NCI-H2227 treated with DMSO at 0.1 percent for 48 hours (cell line): ENCODE measurements around the gene DLG4.

Experiments
- DNase-seq: peaks from one replicate; lab custom pipeline; 2025; lab: John Stamatoyannopoulos, UW

Gene DLG4

DNA sequence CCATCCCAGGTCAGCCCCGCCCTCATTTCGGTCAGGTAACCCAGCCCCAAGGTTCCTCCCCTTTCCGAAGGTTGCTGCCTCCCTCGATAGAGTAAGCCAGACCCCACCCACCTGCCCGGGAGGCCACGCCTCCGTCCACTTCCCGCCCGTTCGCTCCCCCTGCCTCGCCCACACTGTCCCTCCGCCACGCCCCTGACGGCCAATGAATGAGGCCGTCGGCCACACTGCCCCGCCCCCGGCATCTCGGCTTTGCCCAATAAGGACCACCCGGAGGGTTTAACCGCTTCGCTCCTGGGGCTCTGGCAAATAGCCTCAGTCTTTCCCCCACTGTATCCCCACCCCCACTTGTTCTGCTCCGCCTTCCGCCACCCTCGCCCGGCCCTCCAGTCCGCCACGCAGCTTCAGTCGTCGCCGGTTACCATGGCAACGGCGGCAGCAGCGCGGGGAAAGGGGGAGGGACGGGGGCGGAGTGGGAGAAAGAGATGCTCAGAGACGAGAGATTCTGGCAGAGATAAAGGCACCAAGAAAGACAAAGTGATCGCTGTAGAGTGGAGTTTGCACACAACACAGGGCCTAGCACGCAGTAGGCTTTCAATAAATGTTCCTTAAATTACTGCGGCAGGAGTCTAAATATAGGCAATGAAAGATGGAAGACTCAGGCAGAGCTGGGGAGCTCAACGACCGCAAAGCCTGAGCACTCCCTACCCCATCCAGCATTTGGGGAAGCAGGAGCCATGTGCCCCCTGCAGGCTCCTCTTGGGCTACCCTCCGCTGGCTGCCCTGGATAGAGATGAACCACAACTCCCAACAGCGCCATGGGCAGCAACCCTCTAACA, 5.1 kb downstream of the DLG4 start:
- peak; percentile 95 for DNase-seq

DNA sequence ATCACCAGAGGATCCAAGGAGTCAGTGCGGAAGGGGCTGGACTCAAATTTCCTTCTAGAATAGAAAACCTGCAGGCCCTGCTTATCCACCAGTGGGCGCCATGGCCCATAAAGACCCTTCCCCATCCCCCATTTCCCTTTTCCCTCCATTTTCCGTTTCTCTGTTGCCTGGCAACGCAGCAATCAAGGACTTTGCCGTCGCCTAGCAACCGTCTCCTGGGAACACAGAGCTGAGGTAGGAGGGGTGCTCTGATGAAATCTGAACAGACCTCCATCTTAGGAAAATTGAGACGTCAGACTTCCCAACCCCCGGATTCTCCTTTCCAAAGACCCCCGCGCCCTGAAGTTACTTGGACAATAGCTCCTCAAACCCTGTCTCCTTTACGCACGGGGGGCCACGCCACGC, 5.7 kb downstream of the DLG4 start:
- DNase-seq, result peak; percentile 96

DNA sequence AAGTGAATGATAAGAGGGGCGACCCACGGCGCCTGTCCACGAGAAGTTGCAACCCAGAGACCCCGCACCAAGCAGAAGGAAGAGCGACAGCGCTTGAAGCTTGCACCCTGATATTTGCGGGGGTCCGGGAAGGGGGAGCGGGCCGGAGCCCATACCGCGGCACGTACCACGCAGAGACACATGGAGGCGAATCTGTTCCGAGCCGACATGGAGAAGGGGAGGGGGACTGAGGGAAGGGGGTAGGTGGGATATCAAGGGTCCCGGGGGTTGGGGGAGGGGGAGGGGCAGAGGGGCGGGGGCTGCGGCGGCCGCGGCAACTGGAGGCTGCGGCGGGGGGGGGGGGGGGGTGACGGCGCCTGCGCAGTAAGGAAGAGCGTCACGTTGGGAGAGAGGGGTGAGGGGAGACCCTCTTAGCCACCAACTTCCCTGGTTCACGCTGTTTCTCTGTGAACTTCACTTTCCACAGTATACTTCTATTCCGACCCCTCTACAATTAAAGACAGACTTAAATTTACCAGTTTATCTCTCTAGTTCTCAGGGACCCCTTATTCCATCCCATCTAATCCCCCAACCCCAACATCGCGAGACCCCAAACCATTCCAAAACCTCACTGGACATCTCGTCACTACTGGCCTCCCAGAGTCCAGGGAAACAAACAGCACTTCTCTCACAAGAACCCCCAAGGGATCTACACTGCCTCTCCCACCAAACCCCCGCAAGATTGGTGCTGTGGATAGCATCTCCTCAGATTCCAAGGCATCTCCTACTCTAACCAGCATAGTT, 8.0 kb downstream of the DLG4 start:
- DNase-seq, result no peak

DNA sequence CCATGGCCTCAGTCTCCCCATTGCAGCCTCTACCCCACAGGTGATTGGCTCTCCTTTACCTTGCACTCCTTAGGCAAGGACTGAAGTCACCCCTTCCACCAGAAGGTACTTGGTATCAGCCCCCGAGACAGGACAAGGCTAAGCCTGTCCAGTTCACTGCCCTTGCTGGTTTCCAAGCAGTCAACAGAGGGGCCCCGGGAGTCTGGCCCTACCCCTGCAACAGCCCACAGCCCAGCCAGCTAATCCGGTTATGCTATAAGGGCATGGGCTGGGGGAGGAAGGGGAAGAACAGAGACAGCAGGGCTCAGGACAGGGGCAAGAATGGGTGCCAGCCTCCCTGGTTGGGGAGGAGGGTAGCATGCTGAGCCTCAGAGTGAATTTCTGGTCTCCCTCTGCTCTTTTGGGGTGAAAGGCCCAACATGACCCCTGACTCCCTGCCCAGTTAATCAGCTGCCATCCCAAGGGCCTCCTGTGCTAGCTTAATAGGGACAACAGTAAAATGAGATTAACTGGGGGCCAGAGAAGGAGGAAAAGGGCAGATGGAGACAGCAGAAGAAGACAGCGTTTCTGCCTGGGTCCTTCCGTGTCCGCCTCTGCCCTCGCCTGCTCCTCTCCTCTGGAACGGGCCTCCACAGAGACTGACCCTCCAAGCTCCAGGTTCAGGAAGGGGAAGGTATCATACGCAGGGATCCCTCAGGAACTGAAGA, 10.7 kb downstream of the DLG4 start:
- DNase-seq, result no peak

DNA sequence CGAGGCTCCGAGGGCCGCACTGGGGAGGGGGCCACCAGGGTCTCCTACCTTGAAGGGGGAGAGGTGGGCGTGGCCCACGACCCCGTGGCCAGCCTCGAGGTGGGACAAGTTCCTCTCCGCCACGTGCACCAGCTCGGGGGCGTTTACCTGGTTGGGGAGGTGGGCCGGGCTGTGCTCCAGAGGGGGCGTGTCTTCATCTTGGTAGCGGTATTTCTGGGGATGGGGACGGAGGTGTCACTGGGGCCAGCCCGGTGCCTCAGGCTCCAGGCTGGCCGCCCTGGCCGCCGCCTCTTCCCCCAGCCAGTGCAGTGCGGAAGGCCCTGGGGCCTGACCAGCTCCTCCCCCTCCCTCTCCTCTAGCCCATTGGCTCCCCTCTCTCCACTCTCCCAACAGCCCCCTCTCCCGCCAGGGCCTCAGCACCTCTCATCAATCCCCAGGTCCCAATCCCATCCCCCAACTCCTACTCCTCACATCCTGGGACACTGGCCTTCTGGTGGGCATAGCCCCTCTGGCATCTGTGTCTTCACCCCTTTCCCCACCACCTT, 11.5 kb downstream of the DLG4 start:
- no peak for DNase-seq

DNA sequence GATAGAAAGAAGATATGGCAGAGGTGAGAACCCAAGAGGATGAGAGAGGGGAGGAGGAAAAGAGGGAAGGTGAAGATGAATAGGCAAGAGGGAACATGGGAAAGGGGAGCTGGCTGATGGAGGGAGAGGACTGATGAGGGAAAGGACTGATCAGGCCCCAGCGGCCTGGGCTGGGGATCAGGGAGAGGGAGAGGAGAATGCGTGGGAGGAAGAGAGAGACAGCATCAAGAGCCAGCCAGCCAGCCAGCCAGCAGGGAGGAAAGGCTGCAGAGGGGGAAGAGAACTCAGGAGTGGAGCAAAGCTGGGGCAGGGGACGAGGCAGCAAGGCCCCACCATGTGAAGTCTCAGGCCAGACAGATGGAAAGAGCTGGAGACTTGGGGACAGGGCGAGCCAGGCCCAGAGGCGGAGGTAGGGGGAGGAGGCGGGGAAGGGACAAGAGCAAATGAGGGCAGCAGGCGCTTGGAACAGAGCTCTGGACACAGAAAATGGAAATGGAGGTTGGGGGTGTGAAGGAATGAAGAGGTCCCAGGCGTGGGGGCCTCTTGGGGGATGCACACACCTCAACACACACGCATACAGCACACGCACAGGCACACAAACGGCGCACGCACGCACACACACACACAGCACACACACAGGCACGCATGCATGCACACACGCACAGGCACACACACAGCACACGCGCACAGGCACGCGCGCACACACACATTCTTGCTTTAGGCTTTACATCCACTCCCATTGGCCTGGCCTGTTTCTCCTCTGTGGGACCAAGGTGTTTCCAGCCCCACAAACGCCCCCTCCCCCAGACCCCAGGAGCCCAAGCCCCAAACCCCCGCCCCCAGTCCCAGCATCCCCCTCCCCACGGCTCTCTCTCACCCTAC, 12.3 kb downstream of the DLG4 start:
- no peak for DNase-seq

DNA sequence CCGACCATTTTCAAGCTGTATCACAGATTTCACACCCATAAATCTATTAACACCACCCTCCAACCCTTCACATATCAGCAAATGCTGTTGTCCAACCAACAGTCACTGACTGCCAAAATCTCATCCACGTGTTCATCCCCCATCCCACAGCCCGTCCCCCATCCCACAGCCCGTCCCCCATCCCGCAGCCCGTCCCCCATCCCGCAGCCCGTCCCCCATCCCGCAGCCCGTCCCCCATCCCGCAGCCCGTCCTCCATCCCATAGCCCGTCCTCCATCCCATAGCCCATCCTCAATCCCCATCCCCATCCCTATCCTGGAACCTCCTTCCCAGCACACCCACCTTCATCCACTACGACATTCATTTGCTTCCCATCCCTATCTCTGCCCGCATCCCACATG, 14.1 kb downstream of the DLG4 start:
- DNase-seq, result no peak

DNA sequence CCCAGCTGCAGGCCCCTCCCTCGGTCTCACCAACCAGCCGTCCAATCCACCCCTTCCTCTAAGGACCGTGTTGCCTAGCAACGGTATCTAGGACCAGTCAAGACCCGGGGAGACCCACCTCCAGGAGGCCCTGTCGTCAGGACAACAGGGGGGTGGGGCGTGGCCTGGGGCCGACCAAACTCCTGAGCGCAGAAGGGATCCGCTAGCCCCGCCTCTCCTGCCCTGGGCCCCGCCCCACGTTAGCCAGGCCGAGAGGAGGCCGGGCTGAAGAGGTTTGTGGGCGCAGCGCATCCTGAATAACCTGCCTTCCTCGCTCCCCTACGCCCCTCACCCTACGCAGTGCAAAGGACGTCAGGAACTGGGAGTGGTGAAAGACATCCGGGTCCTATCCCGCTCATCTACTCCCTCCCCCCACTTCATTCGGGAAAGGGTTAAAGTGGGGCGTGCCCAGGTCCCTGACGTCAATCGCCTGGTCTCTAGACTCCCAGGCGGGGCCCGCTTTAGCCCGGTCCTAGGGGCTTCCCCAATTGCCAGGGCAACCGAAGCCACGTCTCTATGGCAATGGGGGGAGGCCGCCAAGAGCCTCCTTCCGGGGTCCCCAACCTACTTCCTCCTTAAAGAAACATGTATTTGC, 14.7 kb downstream of the DLG4 start:
- peak; percentile 99 for DNase-seq

DNA sequence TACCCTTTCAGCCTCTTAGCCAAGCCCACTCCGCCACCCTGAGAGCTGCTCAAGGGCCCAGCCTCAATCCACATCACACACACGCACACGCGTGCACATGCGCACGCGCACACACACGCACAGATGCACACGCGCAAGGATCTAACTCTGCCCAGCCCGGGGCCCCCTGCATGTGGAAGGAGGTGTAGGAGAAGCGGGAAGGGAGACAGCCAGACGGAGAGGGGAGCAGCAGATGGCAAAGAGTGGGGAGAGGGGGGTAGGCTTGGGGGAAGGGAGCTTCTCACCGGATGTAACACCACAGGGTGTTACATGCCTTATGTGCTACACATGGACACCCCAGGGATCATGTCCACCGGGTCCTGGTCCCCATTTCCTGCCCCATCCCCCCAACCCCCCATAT, 15.3 kb downstream of the DLG4 start:
- no peak for DNase-seq

DNA sequence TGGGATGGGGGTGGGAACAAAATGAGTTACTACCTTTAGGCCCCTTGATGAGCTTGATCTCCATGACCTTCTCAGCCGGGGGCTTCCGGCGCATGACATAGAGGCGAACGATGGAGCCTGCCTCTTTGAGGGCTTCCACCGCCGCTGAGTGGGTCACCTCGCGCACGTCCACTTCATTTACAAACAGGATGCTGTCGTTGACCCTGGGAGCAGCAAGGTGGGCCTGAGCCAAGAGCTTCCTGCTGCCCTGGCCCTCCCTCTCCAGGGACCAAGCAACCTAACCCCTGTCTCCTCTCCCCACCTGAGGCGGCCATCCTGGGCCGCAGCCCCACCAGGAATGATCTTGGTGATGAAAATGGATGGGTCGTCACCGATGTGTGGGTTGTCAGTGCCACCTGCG, 16.2 kb downstream of the DLG4 start:
- no peak for DNase-seq

DNA sequence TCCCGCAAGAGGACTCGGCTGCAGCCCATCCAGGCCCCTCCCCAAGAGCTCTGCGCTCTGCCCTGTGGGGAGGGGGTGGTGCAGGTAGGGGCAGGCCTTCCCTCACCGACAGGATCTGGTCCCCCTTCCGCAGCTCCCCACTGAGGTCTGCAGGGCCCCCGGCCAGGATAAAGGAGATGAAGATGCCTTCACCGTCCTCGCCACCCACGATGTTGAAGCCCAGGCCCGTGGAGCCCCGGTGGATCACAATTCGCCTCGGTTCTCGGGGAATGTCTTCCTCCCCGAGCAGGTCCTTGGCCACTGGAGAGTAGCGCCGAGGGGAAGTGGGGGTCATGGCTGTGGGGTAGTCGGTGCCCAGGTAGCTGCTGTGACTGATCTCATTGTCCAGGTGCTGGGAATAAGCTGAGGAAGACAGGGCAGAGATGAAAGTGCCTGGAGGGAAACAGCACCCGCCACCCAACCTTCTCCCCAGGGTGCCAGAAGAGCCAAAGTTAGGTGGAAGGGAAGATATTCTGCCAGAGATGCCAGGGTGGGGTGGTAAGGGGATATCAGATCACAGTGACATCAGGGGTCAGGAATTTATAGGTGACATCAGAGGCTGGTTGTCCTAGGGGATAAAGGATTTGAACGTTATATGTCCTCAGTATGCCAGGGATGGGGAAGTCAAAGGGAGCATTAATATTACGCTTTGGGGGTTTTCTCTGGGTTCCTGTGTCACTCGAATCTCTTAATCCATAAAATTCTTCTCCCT, 22.8 kb downstream of the DLG4 start:
- DNase-seq, result no peak

DNA sequence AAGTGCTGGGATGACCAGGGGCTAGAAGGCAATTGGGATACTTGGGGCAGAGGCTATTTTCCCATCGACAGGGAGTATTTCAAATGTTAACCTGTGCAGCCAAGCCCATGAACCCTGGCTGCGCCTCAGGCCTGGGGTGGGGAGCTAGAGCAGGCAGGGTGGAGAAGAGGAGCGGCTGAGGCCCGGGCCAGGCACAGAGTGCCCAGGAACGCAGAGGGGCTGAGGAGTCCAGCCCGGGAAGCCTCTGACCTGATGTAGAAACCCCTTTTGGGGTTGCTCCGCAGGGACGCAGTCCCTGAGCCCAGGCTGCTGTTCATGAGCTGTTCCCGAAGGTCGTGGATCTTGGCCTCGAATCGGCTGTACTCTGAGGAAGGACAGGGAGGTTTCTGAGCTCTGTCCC, 23.7 kb downstream of the DLG4 start:
- DNase-seq, result no peak

DNA sequence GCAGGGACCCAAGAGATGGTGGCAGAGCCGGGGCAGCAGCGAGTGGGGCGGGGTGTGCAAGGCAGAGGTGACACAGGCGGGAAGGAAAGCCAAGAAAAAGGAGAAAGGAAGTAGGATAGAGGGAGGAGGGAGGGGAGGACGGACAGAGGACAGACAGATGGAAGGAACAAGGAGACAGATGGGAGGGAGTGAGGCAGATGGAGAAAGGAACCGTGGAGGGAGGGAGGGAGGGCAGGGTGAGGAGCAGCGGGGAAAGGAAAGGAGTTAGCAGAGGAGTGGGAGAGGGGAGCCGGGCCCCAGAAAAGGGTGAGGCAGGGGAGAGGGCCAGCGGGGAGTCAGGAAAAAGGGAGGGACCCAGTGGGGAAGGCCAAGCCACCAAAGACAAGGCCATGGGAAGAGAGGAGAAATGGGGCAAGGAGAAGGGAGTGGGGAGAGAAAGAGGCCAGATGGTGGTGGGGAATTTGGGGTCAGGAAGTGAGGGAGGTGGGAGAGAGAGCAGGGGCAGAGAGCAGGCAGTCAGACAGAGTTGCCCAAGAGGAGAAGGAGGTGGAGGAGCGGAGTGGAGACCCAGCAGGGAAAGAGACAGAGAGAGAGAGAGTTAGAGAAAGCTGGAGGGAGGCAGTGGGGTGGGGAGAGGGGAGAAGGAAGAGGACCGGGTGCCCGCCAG, 27.2 kb downstream of the DLG4 start:
- DNase-seq, result no peak

DNA sequence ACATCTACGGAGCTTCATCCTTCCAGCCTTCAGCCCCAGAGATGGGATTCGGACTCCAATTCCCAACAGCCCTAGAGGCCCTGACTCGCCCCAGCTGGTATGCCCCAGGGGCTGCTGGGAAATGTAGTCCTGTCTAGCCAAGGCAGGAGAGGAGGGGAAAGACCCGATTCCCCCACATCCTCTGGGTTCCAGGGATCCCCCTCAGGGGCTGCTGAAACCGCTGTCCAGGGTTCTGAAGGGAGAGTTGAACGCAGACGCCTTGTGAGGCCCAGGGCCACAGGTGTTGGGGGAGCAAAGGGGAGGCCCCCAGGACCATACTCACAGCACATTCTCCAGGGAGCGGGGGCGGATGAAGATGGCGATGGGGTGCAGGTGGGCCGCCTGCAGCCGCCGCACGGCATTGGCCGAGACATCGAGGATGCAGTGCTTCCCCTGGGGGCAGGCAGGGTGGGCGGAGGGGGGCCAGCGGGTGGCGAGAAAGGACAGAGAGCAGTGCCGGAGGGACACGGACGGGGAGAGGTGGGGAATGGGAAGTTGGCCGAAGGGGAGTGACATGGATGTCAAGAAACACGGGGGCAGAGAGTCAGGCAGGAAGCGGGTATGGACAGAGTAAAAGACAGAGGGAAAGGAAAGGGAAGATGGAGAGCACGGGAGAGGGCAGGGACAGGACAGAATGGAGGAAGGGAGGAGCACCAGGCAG, 27.9 kb downstream of the DLG4 start:
- DNase-seq, result no peak

DNA sequence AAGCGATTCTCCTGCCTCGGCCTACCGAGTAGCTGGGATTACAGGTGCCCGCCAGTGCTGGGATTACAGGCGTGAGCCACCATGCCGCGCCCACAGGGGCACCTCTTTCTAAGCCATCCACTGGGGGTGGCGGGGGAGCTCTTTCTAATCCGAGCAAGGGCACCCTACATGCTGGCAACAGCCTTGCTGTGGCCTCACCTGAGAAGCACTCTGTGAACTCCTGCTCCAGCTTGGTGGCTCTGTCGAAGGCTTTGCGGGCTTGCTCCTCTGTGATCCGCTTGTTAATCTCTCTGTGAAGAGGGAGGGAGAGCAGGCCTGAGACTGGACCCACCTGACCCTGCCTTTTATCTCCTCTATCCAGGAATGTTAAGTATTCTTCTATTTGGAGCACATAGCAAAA, 28.6 kb downstream of the DLG4 start:
- DNase-seq, result no peak

DNA sequence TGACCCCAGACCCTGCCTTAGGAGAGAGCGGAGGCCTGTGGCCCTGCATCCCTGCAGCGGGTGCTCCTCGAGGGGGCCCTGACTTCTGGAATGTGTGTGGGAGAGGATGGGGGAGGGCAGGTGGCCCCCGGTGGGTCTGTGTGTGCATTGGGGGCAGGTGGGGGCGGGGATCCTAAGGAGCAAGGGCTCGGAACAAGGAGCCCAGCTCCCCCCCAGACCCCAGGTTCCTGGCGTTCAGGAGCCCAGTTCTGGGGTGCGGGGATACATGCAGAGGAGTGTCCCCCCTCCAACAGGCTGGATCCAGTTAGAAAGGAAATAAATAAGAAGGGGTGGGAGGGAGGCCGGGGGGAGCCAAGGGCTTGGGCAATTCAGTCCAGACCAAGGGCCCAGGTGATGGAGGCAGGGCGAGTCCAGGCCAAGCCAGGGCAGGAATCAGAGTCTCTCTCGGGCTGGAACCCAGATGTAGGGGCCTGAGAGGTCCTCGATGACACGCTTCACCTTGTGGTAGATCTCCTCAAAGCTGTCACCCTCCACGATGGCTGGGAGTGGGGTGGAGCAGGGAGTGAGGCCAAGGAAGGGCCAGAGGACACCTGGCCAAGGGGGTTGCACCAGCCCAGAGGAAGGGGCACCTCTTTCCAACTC, 29.2 kb downstream of the DLG4 start:
- no peak for DNase-seq

DNA sequence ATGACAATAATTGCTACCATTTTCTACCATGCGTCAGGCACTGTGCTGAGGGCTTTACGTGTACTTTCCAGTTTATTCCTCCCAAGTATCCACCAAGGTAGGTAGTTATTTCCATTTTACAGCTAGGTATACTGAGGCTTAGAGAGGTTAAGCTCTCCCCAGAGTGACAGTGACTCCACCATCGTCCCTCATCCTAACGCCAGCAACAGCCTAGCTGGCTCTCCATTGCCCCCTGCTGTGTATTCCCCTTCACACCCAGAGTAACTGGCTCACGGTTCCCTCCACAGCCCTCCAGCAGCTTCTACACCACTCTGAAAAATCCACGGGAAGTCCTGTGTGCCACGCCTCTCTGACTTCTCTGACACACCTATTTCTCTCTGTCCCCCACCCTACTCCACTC, 33.4 kb downstream of the DLG4 start:
- no peak for DNase-seq

DNA sequence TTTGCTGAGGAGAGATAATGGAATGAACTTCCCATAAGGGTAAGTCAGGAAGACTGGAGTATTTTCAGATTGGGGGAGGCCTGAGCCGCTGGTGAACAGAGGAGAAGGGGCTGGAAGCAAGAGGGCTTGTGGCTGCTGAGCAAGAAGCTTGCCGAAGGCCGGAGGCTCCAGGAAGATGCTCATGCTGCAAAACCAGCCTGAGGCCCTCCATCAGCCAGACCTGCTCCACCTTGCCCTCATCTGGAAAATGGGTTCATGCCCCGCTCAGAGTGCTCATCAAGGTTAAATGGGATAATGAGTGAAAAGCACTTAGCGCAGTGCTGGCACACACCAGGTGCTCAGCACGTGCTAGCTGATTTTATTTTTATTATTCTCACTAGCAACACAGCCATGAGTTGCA, 35.0 kb downstream of the DLG4 start:
- no peak for DNase-seq

DNA sequence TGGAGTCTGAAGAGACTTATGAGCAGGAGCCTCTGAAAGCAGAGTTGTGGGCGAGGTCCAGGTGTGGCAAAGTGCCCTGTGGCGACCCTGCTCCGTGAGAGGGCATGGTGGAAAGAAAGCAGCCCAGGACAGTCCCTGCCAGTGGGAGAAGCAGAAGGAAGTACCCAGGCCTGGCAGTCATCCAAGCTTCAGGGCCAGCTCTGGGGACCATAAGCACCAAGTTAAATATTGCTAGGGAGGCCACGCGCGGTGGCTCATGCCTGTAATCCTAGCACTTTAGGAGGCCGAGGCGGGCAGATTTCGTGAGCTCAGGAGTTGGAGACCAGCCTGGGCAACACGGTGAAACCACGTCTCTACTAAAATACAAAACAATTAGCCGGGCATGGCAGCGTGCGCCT, 35.5 kb downstream of the DLG4 start:
- DNase-seq, result no peak
